ENCODE results near the gene BLVRA. TPM values are rescaled to one million over a fixed set of nuclear protein-coding genes. Genes with fewer than 3 reads are reported as not detected.

The BLVRA gene
- total RNA-seq, 1 experiment from 2014 or later = 27.6 TPM

GRCh38 chr7:43851805-43852204 lies 93.3 kb downstream of the BLVRA start:
- no peak for TF ChIP-seq CTCF (conservative IDR thresholded peaks at IDR 0.05; ENCODE audit: low read depth, low read length)
- no peak for TF ChIP-seq EZH2phosphoT487 (IDR thresholded peaks at IDR 0.05; ENCODE audit: borderline replicate concordance, low read length)
- TF ChIP-seq EZH2 (IDR thresholded peaks at IDR 0.05; ENCODE audit: low read length, unreplicated experiment) = no peak
- no peaks in the 10 kb centered on the region for H3F3A ChIP-seq (ENCODE audit: low read length, unreplicated experiment)
- H2AFZ ChIP-seq (ENCODE audit: low read length) = no peak overlapping the region
- ATAC-seq (no peak), DNase-seq (no peak)
- H3K4me2 ChIP-seq (ENCODE audit: low read length) = no peak overlapping the region
- no TSS peak for BruUV-seq (replicated peaks)
- H3K9me2 ChIP-seq (replicated peaks; ENCODE audit: low read length) = no peaks in the 10 kb centered on the region
- POLR2A ChIA-PET (ENCODE audit: unreplicated experiment) = no interaction called here
- no peak overlapping the region for H3K9ac ChIP-seq (ENCODE audit: low read length)
- intact Hi-C loops (cut with micrococcal nuclease) = no loop called here
- no peak overlapping the region for H3K27ac ChIP-seq (ENCODE audit: low read length)
- no peak overlapping the region for H3K4me3 ChIP-seq (ENCODE audit: low read length)
- no peaks in the 10 kb centered on the region for H3K9me3 ChIP-seq (ENCODE audit: low read length)
- CTCF ChIA-PET = no interaction called here
- H4K20me1 ChIP-seq (ENCODE audit: low read length) = no peaks in the 10 kb centered on the region
- H3K79me2 ChIP-seq (ENCODE audit: low read length) = no peaks in the 10 kb centered on the region
- no peaks in the 10 kb centered on the region for H3K27me3 ChIP-seq (ENCODE audit: low read length)
- no peaks in the 10 kb centered on the region for H3K36me3 ChIP-seq (ENCODE audit: low read depth, low read length)
- H3K4me1 ChIP-seq (ENCODE audit: insufficient read depth, low read length) = peaks cover 7% of the 10 kb centered on the region; the same call in 1 of the 2 replicates

GRCh38 chr7:43855176-43855575 lies 96.7 kb downstream of the BLVRA start:
- CTCF ChIA-PET = interaction anchor here (0.6 kb wide), 1 partner anchor 205 kb away, joined by 4 read pairs; no protein-coding TSS in a partner anchor

More at GRCh38 chr7:43855176-43855575, 96.7 kb downstream of the BLVRA start:
- ATAC-seq (no peak), DNase-seq (no peak)
- H3K9me2 ChIP-seq (replicated peaks; ENCODE audit: low read length) = no peaks in the 10 kb centered on the region
- H3K4me3 ChIP-seq (ENCODE audit: low read length) = no peak overlapping the region
- BruUV-seq (replicated peaks) = no TSS peak
- H3K9me3 ChIP-seq (ENCODE audit: low read length) = no peaks in the 10 kb centered on the region
- intact Hi-C loops (cut with micrococcal nuclease) = no loop called here
- no peak overlapping the region for H3K9ac ChIP-seq (ENCODE audit: low read length)
- TF ChIP-seq EZH2phosphoT487 (IDR thresholded peaks at IDR 0.05; ENCODE audit: borderline replicate concordance, low read length) (no peak), CTCF (conservative IDR thresholded peaks at IDR 0.05; ENCODE audit: low read depth, low read length) (no peak), EZH2 (IDR thresholded peaks at IDR 0.05; ENCODE audit: low read length, unreplicated experiment) (no peak)
- no peak overlapping the region for H3K4me2 ChIP-seq (ENCODE audit: low read length)
- no peaks in the 10 kb centered on the region for H3K4me1 ChIP-seq (ENCODE audit: insufficient read depth, low read length)
- H3K27ac ChIP-seq (ENCODE audit: low read length) = no peak overlapping the region
- no peaks in the 10 kb centered on the region for H3K27me3 ChIP-seq (ENCODE audit: low read length)
- no peaks in the 10 kb centered on the region for H3F3A ChIP-seq (ENCODE audit: low read length, unreplicated experiment)
- no peaks in the 10 kb centered on the region for H3K79me2 ChIP-seq (ENCODE audit: low read length)
- H4K20me1 ChIP-seq (ENCODE audit: low read length) = no peaks in the 10 kb centered on the region
- no peak overlapping the region for H2AFZ ChIP-seq (ENCODE audit: low read length)
- POLR2A ChIA-PET (ENCODE audit: unreplicated experiment) = no interaction called here
- H3K36me3 ChIP-seq (ENCODE audit: low read depth, low read length) = no peaks in the 10 kb centered on the region
